Coronary artery (tissue), 2 donors: Measurements from ENCODE around the gene METRNL.

Experiments
- DNase-seq: peaks from one replicate; pipeline ENCODE4 v3.0.0-alpha.2; 2017; ENCODE audit warnings: low spot score
- H3K27ac ChIP-seq, 2 donors: fragments of 200-600 bp; sonication (generic); one replicate each; pipeline ENCODE4 v1.5.1; 2016 to 2019
- H3K4me3 ChIP-seq: fragments of 200-600 bp; sonication (generic); 2 replicates; pipeline ENCODE4 v1.5.1; 2016; ENCODE audit warnings: mild to moderate bottlenecking, moderate library complexity
- TF ChIP-seq, protein P1 (sequence below): fragments of 200-600 bp; sonication (generic); IDR thresholded peaks from one replicate; pipeline ENCODE4 v1.5.1; 2019; ENCODE audit warnings: antibody characterized with exemption

Gene METRNL

DNA sequence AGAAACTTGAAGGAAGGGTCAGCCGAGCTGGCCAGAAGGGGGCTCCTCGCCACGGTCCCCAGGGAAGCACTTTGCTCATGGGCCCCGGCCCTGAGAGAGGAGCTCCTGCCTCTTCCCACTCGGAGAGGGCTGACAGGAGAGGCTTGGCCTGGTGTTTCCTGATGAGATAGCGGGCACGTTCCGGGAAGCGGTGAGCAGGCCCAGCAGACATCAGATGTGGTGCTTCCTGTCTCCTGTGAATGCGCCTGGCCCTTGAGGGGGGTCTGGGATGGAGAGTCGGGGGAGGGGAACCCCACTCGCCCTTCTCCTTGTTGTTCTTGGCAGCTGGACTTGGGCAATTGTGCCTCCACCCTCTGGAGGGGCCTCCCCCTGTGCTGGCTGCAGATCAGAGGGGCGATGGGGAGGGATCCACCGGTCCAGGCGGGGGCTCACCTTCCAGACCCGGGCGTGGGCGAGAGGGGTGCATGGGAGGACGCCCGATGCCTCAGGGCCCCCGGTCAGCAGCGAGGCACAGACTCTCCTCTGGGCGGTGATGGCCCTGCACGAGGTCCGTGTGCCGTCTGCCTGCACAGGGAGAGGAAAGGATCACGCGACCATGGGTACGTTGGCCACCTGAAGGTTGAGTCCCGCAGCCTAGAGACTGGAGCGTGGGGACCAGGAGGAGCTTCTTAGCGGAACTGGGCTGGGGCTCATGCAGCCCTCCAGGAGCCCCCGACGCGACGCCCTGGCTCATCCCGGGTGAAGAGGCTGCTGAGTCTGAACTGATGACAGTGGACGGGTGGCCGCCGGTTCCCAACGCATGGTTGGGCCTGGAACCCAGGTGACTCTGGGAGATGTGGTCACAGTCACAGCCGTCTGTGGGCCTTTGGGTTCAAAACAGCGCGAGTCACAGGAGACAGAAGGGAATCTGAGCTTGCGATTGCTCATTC is 25.4 kb downstream of the METRNL start:
- TF ChIP-seq, protein P1, sequence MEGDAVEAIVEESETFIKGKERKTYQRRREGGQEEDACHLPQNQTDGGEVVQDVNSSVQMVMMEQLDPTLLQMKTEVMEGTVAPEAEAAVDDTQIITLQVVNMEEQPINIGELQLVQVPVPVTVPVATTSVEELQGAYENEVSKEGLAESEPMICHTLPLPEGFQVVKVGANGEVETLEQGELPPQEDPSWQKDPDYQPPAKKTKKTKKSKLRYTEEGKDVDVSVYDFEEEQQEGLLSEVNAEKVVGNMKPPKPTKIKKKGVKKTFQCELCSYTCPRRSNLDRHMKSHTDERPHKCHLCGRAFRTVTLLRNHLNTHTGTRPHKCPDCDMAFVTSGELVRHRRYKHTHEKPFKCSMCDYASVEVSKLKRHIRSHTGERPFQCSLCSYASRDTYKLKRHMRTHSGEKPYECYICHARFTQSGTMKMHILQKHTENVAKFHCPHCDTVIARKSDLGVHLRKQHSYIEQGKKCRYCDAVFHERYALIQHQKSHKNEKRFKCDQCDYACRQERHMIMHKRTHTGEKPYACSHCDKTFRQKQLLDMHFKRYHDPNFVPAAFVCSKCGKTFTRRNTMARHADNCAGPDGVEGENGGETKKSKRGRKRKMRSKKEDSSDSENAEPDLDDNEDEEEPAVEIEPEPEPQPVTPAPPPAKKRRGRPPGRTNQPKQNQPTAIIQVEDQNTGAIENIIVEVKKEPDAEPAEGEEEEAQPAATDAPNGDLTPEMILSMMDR = no peak
- Histone ChIP-seq H3K4me3 (no peak overlapping the region), H3K27ac (peak overlapping the region; percentile 43 to 88)
- DNase-seq = no peak

DNA sequence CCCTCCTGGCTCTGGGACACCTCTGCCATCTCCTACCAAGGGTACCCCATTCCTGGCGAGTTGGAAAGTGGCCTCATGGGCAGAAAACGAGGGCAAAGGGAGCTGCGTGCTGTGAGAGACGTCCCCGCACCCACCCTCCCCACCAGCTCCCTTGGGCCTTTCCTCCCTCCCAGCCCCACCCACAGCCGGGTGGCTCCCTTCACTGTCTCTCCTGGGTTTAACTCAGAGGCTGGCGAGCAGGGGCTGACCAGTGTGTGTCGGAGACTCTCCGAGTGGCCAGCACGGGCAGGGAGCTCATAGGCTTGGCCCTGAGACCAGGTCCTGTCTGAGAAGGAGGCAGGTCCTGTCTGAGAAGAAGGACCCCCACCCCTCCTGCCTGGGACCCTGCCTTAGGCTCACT is 26.1 kb downstream of the METRNL start:
- H3K27ac ChIP-seq = peak overlapping the region; percentile 43 to 88
- no peak for DNase-seq
- TF ChIP-seq, protein P1 = no peak
- peak overlapping the region; percentile 28 for H3K4me3 ChIP-seq

DNA sequence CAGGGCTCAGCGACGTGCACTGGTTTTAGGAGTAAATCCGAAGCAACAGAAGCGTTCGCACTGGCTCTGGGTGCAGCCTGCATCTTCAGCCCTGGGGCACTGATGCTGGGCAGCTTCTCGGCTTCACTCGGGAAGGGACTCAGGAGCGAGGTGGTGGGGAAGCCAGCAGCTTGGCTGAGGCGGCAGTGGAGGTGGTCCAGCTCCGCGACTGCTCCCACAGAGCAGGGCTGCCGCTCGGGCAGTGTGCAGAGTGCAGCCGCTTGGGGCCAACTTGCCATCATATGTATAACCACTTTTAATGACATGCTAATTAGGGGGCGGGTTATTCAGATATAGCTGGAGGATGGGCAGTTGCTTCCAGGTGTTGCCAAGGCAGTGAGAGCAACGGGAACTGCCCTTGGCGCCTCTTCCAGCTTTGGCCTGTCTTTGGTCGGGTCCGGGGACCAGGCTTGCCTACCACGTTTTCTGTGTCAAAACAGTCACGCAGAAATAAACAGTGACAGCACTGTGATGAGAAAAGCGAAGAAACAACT is 26.7 kb downstream of the METRNL start:
- Histone ChIP-seq H3K4me3 (peak overlapping the region; percentile 28), H3K27ac (peak overlapping the region; percentile 43 to 88)
- no peak for DNase-seq
- TF ChIP-seq, protein P1 = no peak

DNA sequence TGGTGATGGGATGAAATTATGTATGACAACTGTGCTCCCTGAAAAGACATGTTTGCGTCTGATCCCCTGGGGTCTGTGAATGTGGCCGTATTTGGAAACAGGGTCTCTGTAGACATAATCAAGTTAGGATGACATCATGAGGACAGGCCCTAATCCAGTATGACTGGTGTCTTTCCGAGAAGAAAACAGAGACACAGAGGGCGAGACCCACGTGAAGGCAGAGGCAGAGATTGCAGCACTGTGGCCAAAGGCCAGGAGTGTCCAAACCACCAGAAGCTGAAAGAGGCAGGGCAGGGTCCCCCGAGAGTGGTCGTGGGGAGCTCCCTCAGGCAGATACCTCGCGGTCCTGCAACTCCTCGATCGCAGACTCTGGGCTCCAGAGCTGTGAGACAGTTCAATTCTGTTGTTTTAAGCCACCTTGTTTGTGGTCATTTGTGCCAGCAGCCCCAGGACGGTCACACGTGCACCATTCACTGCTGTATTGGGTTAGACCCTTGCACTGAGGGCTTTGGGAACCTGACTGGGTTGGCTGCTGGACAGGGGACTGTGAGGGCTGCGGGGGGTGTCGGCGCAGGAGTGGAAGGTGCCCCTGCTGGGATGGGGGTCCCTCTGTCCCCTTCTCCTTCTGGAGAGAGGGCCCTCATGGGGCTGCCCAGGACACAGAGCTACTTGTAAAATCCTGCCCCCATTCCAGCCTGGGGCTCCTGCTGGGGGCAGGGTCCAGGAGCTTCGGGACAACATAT is 27.7 kb downstream of the METRNL start:
- H3K27ac ChIP-seq = peak overlapping the region; percentile 43 to 88

DNA sequence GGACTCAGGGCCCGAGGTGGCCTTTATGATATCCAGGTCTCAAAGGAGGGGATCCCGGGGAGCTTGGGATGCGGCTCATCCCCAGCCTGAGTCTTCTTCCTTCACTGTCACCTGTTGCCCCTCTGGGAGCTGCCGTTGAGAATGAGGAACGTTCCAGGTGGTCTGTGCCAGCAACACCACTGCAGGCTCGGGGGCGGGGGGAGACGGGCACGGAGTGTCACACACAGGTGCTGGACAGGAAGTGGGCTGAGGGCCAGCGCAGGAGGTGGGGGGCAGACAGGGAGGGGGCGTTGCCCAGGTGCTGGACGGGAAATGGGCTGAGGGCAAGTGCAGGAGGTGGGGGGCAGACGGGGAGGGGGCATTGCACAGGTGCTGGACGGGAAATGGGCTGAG is 28.2 kb downstream of the METRNL start:
- Histone ChIP-seq H3K4me3 (no peak overlapping the region), H3K27ac (peak overlapping the region; percentile 43 to 88)
- no peak for DNase-seq
- TF ChIP-seq, protein P1 = no peak

More for the DNA sequence above, 27.7 kb downstream of the METRNL start:
- DNase-seq = no peak
- no peak overlapping the region for H3K4me3 ChIP-seq
- TF ChIP-seq, protein P1 = no peak

DNA sequence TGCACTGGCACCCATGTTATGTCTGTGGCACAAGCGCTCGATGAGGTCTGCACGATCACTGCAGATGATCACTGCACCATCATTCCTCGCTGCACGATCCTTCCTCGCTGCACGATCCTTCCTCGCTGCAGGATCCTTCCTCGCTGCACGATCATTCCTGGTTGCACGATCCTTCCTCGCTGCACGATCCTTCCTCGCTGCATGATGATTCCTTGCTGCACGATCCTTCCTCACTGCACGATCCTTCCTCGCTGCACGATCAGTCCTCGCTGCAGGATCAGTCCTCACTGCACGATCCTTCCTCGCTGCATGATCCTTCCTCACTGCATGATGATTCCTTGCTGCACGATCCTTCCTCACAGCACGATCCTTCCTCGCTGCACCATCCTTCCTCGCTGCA is 29.3 kb downstream of the METRNL start:
- Histone ChIP-seq H3K27ac (peak overlapping the region in 1 of 2 donors; percentile 99), H3K4me3 (no peak overlapping the region)
- TF ChIP-seq, protein P1 = no peak
- DNase-seq = no peak
